ENCODE data around the gene KXD1. TPM values are rescaled to one million over a fixed set of nuclear protein-coding genes. Genes with fewer than 3 reads are reported as not detected.

Gene KXD1
- total RNA-seq, 1 experiment from 2014 or later = 138 TPM

DNA sequence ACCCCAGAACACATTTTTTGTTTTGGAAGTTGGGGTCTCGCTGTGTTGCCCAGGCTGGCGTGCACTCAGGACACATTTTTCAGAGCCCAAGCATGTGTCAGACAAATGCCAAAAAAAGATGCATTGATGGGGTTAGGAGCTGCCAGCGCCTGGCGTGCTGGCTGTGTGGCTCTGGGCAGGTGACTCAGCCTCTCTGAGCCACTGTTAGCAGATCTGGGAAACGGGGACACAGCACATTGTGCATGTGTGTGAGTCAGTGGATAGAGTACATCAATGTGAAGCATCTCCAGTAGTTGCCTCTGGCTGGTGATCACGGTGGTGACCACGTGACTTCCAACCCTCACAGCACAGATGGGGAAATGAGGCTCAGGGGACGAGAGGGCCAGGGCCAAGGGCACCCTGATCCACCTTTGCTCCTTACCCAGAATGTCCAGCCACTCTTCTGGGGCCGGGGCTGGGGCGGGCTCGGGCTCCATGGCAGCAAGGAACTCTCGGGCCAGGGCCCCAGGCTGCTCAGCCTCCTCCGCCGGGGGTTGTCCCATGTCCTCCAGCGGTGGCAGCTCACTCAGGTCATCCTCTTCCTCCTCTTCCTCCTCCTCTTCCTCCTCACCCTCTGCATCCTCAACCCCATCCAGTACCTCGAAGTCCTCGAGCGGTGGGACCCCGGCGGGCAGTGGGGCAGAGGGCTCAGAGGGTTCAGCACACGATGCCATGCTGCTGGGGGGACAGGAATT is 16.2 kb upstream of the KXD1 start:
- no peak overlapping the region for H3K56ac ChIP-seq (ENCODE audit: insufficient read length, low read depth, low read length)
- H3K9me3 ChIP-seq (ENCODE audit: control insufficient read depth, low read depth, low read length) = no peaks in the 10 kb centered on the region
- no peak overlapping the region for H3K9ac ChIP-seq (ENCODE audit: extremely low read depth, insufficient read length, low read length)
- no peak overlapping the region for H2BK12ac ChIP-seq (ENCODE audit: insufficient read length, low read depth, low read length)
- 0 out of 2 replicates have a peak, but pooled peaks cover 2% of the 10 kb centered on the region for H3K4me1 ChIP-seq (ENCODE audit: insufficient read depth, low read length)
- H3K79me2 ChIP-seq (ENCODE audit: insufficient read depth, low read length) = no peaks in the 10 kb centered on the region
- no peak overlapping the region for H3K18ac ChIP-seq (ENCODE audit: insufficient read length, low read depth, low read length)
- no peak overlapping the region for H4K91ac ChIP-seq (ENCODE audit: insufficient read length, low read depth, low read length)
- H3K4me1 Mint-ChIP-seq = peaks cover 12% of the 10 kb centered on the region in 2 experiments
- no peak overlapping the region for H3K14ac ChIP-seq (ENCODE audit: insufficient read depth, low read length)
- no peak overlapping the region for H2AK5ac ChIP-seq (ENCODE audit: insufficient read length, low read length)
- H3K79me1 ChIP-seq (ENCODE audit: insufficient read depth, low read depth, low read length, poor library complexity, severe bottlenecking) = peaks cover 3% of the 10 kb centered on the region
- no peaks in the 10 kb centered on the region for H3K27me3 Mint-ChIP-seq (ENCODE audit: low read depth)
- no peak overlapping the region for H4K5ac ChIP-seq (ENCODE audit: insufficient read length, low read depth, low read length)
- no peaks in the 10 kb centered on the region for H3K9me3 Mint-ChIP-seq
- peaks cover 18 to 51% (median 51%) of the 10 kb centered on the region in 3 experiments; a peak in 6 of 7 replicates for H3K36me3 Mint-ChIP-seq (ENCODE audit: insufficient read depth in 1 of 3, low read depth in 3 of 3)
- no peak overlapping the region for H3K27ac ChIP-seq (ENCODE audit: insufficient read length, low read depth, low read length)
- H3K23ac ChIP-seq (ENCODE audit: insufficient read length, low read depth, low read length) = no peak overlapping the region
- no peak overlapping the region for H2BK5ac ChIP-seq (ENCODE audit: insufficient read length, low read length)
- no peak for DNase-seq
- no peak overlapping the region for H2BK15ac ChIP-seq (ENCODE audit: low read depth, low read length)
- no peak overlapping the region for H2AFZ ChIP-seq (ENCODE audit: low read length)
- no peak overlapping the region for H2BK120ac ChIP-seq (ENCODE audit: low read depth, low read length, poor library complexity, severe bottlenecking)
- no peak overlapping the region for H3K4me2 ChIP-seq (ENCODE audit: insufficient read depth, insufficient read length, low read length)
- TF ChIP-seq, protein P1, sequence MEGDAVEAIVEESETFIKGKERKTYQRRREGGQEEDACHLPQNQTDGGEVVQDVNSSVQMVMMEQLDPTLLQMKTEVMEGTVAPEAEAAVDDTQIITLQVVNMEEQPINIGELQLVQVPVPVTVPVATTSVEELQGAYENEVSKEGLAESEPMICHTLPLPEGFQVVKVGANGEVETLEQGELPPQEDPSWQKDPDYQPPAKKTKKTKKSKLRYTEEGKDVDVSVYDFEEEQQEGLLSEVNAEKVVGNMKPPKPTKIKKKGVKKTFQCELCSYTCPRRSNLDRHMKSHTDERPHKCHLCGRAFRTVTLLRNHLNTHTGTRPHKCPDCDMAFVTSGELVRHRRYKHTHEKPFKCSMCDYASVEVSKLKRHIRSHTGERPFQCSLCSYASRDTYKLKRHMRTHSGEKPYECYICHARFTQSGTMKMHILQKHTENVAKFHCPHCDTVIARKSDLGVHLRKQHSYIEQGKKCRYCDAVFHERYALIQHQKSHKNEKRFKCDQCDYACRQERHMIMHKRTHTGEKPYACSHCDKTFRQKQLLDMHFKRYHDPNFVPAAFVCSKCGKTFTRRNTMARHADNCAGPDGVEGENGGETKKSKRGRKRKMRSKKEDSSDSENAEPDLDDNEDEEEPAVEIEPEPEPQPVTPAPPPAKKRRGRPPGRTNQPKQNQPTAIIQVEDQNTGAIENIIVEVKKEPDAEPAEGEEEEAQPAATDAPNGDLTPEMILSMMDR (conservative IDR thresholded peaks at IDR 0.05) = no peak
- no CpG with 5 or more reads among the region's 21 CpGs for WGBS (ENCODE audit: extremely low coverage, insufficient read length, low lambda C conversion rate)
- H4K20me1 ChIP-seq (ENCODE audit: control insufficient read depth, insufficient read depth, insufficient read length) = no peaks in the 10 kb centered on the region
- no peak overlapping the region for H2BK20ac ChIP-seq (ENCODE audit: low read depth, low read length, poor library complexity, severe bottlenecking)
- H3K23me2 ChIP-seq (ENCODE audit: insufficient read length, low read depth, low read length, poor library complexity, severe bottlenecking) = peaks cover 8% of the 10 kb centered on the region
- no peak overlapping the region for H4K8ac ChIP-seq (replicated peaks; ENCODE audit: insufficient read length, low read depth, low read length)
- H3T11ph ChIP-seq (ENCODE audit: low read length) = no peak overlapping the region
- peak overlapping the region; percentile 32 to 36; a peak in 4 of 5 replicates for H3K4me3 Mint-ChIP-seq
- no peaks in the 10 kb centered on the region for H3K27me3 ChIP-seq (ENCODE audit: insufficient read depth, low read length)
- peak overlapping the region in 1 of 3 experiments; percentile 90; a peak in 2 of 7 replicates for H3K27ac Mint-ChIP-seq
- no peak overlapping the region for H3K4ac ChIP-seq (ENCODE audit: low read depth, low read length)
